ENCODE results near the gene RSPO3.

DNA sequence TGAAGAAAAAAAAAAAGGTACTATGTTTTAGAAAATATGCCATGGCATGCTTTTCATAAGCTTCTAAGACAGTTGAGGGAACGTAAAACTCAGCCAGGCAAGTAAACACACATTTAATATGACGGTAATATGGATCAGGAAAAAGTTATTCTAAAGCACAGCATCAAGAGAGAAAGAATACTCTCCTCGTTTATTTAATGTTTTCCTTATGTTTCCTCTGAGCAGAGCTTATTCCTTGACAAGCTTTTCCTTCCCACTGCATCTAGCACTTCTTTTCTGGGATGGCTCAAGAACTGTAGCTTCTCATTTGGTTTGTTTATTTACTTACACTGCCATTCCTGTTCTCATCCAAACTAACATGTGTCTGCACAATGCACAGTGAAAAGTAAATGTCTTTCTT, 2.7 kb upstream of the RSPO3 start:
- TF ChIP-seq GATA2 (IDR thresholded peaks at IDR 0.05; ENCODE audit: low read depth, low read length) (no peak), GATA3 (IDR thresholded peaks at IDR 0.05; ENCODE audit: low read depth, low read length) (no peak)

Measured in SH-SY5Y (cell line).